ENCODE measurements around the gene ABCB8.
A peak's percentile ranks its signal among the peaks of the same experiment; 100 is the strongest.
"Not testable (repeated sequence)": the region's sequence is repeated elsewhere in the genome, so short reads cannot be mapped to it uniquely, and the experiment has no call there.

ABCB8 gene

DNA sequence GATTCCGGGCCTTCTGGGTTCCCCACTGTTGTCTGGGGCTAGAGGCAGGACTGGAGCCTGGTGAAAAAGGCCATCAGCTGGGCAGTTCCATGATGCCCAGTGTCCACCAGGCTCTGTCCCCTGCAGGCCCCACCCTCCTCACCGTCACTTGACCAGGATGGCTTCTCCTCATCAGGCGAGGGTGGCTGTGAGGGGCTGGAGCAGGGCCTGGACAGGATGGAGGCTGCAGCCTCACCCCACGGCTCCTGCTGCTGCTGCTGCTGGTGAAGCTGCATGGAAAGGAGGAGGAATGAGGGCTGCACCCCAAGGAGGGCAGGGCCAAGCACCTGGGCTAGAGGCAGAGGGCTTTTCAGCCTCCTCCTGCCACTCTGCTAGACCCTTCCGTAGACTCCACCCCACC lies 12.3 kb upstream of the ABCB8 start:
- no peak for DNase-seq

DNA sequence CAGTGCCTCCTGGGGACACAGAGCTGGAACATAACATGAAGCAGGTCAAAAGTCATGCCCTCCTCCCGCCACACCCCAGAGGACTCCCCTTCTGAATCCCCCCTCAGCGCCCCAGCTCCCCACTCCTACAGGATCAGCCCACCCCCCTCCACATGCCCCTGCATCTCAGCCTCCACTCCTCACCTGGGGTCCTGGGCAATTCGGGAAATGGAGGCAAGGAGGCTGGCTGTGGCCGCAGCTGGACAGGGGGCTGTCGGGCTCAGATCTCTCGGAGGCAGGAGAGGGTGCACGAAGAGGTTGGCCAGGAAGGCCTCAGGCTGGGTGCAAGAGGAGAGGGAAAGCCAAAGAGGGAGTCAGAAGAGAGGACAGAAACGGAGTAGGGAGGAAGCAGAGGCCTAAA lies 11.7 kb upstream of the ABCB8 start:
- DNase-seq = no peak

GRCh38 chr7:151016942-151017341 lies 11.3 kb upstream of the ABCB8 start:
- no peak for DNase-seq

- no peak for DNase-seq
These were observed 10.8 kb upstream of the ABCB8 start for GRCh38 chr7:151017370-151017952.

GRCh38 chr7:151017953-151018420 lies 10.3 kb upstream of the ABCB8 start:
- peak; percentile 64 to 82 (median 68) for DNase-seq

- peak in 1 of 3 donors; percentile 39 for DNase-seq
These were observed 9.7 kb upstream of the ABCB8 start for GRCh38 chr7:151018421-151019129.

DNA sequence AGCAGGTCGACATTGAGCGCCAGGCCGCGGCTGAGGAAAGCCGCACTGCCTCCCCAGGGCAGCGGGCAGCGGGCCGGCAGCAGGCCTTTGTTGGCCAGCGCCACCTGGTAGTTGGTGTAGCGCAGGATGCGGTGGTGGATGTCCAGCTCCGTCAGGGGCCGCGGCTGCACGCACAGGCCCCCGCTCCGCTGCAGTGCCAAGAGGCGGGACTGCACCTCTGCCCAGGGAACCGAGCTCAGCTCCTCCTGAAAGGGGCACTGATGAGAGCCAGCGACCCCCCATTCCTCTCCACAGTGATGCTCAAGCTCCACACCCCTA lies 9.2 kb upstream of the ABCB8 start:
- no peak for DNase-seq

GRCh38 chr7:151020231-151020630 lies 8.0 kb upstream of the ABCB8 start:
- no peak for DNase-seq

DNA sequence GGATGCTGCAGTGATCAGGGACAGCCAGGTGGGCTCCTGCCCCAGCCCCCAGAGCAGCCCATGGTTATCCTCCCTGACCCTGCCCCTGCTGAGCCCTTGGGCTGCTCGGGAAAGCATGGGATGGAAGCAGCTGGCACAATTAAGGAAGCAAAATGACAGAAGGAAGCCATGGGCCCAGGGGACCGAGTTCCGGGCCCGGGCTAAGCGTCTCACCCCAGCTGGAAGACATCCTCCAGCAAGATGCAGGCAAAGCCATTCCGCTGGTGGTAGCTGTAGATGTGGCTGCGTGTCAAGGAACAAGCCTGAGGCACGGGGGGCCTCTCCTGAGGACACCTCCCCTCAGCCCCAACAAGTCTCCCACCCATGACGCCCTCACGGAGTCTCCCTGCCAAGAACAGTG lies 5.0 kb upstream of the ABCB8 start:
- DNase-seq = no peak

DNA sequence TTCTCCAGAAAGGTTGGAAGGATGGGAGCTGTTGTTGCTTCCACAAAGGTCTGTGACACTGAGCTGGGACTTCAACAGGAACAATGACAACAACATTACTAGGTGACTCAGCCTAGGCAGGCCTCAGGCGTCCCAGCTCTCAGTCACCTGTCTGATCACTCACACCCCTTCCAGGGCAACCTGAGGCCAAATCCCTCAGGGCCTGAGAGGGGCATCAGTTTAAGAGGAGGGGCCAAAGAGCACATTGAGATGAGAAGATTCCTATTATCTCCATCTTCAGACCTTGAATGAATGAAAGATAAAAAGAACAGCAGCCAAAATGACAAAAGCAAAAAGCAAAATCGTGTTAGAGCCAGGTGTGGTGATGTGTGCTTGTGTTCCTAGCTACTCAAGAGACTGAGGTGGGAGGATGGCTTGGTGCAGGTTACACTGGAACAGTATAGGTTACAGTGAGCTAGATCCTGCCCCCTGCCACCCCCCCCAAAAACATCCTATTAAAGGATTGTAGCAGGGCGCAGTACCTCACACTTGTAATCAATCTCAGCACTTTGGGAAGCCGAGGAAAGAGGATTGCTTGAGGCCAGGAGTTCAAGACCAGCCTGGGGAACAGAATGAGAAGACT lies 3.7 kb upstream of the ABCB8 start, which contains the start of gene ATG9B:
Gene ATG9B, minus strand, starts transcription at position 60 of the 622 bp plus-strand sequence. CDS start 71 bp downstream, outside the sequence.
- no peak for DNase-seq

GRCh38 chr7:151025924-151026671 lies 2.2 kb upstream of the ABCB8 start:
- no peak for DNase-seq

- not testable (repeated sequence) for DNase-seq
These were observed 1.2 kb upstream of the ABCB8 start for GRCh38 chr7:151026771-151027727.

GRCh38 chr7:151027728-151028130 lies 521 bp upstream of the ABCB8 start:
- DNase-seq = not testable (repeated sequence)

GRCh38 chr7:151028948-151029501 lies 775 bp downstream of the ABCB8 start:
- DNase-seq = no peak

GRCh38 chr7:151031011-151031410 lies 2.8 kb downstream of the ABCB8 start:
- no peak for DNase-seq

DNA sequence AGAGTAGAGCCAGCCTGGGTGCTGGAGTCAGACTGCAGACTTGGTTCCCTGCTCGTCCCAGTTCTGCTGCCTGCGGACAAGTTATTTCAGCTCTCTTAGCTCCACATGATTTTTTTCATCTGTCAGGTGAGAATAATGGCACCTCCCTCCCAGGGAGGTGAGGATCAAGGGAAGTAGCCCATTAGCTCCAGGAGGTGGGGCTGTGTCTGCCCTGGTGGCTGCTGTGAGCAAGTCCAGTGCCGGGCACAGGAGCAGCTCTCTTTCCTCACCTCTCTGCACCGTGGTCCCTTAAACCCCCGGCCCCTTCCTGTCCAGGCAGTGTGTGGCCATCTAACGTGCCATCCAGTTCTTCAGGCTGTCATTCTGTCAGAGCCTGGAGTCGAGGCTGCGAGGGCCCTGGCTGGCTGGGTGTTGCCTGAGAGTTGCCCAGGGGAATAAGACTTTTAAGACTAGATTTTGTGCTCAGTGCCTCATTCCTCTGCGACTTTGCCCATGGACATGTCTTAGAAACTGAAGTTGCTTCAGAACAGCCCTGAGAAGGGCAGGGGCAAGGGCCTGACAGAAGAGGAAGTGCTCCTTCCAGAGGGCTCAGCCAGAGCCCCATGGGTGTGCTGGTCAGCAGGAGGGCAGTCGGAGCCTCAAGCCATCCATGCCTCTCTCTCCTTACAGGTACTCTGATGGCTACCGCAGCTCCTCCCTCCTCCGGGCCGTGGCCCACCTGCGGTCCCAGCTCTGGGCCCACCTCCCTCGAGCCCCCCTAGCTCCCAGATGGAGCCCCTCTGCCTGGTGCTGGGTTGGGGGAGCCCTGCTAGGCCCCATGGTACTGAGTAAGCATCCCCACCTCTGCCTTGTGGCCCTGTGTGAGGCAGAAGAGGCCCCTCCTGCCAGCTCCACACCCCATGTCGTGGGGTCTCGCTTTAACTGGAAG lies 5.0 kb downstream of the ABCB8 start:
- peak; percentile 42 to 65 (median 48) for DNase-seq

GRCh38 chr7:151033864-151034249 lies 5.6 kb downstream of the ABCB8 start:
- DNase-seq = no peak

DNA sequence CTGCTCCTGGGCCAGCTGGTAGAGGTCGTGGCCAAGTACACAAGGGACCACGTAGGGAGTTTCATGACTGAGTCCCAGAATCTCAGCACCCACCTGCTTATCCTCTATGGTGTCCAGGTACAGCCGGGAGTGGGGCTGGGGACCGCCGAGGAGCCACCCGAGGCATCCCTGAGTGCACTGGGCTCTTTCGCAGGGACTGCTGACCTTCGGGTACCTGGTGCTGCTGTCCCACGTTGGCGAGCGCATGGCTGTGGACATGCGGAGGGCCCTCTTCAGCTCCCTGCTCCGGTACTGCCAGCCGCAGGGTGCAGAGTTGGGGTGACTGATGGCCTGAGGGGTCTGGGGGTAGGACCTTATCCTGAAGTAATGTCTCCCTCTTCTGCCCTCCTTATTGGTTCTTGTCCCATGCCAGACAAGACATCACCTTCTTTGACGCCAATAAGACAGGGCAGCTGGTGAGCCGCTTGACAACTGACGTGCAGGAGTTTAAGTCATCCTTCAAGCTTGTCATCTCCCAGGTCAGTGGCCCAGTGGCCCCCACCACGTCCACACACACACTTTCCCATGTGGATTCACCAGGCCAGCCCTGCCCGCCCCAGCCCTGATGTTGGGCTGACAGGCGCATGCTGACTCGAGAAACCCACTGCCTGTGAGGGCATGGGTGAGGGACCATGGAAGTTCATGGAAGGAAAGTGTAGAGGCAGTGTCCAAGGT lies 6.2 kb downstream of the ABCB8 start:
- DNase-seq = no peak

GRCh38 chr7:151035026-151035717 lies 6.9 kb downstream of the ABCB8 start:
- DNase-seq = peak; percentile 65 to 81 (median 67)
